COLO668 (cell line): Measurements from ENCODE around the gene ARFIP2.
A peak's percentile ranks its signal among the peaks of the same experiment; 100 is the strongest.
"Not testable (repeated sequence)": the region's sequence is repeated elsewhere in the genome, so short reads cannot be mapped to it uniquely, and the experiment has no call there.

Experiments used
- DNase-seq: peaks from one replicate; lab custom pipeline; 2025; ENCODE audit not compliant: unreplicated experiment; lab: John Stamatoyannopoulos, UW

The ARFIP2 gene, protein sequence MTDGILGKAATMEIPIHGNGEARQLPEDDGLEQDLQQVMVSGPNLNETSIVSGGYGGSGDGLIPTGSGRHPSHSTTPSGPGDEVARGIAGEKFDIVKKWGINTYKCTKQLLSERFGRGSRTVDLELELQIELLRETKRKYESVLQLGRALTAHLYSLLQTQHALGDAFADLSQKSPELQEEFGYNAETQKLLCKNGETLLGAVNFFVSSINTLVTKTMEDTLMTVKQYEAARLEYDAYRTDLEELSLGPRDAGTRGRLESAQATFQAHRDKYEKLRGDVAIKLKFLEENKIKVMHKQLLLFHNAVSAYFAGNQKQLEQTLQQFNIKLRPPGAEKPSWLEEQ

GRCh38 chr11:6481012-6481923 lies at the start of gene ARFIP2, which contains the start of gene TIMM10B:
Gene ARFIP2, minus strand, starts transcription at chr11:6481331. Its CDS starts 910 bp downstream, at chr11:6480421.
Gene TIMM10B, plus strand, starts transcription at chr11:6481501. Its CDS starts 16 bp downstream, at chr11:6481517.
- DNase-seq = peak; percentile 97

DNA sequence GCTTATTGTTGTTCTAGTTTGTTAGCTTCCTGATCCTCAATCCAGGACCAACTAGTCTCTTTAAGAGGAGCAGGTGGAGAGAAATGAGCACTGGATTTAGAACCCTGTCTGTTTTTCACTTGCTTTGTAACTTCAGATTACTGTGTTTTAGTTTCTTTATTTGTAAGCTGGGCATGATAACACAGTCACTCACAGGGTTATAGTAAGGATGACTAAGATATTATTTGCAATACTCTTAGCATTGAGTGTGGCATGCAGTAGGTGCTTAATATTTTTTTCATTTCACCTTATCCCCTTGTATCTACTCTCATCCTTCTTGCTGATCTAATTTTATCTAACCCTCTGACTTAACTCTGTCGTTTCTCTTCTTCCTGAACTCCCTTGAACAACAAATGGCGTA lies 49.7 kb upstream of the ARFIP2 start:
- no peak for DNase-seq

DNA sequence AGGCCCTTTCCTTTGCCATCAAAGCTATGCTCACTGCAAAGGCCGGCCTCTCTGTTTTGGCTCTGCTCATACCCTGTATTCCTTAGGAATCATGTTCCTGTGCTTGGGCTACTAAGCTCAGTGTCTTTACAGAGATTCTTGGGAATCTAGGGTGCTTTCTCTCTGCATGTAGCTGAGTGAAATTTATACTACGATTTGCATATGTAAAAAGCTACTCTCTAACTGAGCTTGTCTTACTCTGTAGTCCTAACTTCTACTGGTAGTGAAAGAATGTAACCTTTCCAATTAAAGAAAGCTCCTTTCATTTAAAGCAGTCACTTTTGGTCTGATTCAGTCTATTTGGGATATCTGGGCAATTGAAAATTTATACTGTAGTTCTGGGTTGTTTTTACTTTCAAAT lies 48.1 kb upstream of the ARFIP2 start:
- DNase-seq = no peak

GRCh38 chr11:6526411-6527135 lies 45.4 kb upstream of the ARFIP2 start:
- DNase-seq = no peak

- DNase-seq = no peak
Measured at GRCh38 chr11:6523253-6523652, 42.1 kb upstream of the ARFIP2 start.

- not testable (repeated sequence) for DNase-seq
Measured at GRCh38 chr11:6521946-6522345, 40.8 kb upstream of the ARFIP2 start.

GRCh38 chr11:6520265-6520664 lies 39.1 kb upstream of the ARFIP2 start:
- DNase-seq = no peak

- no peak for DNase-seq
Measured at GRCh38 chr11:6516865-6517264, 35.7 kb upstream of the ARFIP2 start.

DNA sequence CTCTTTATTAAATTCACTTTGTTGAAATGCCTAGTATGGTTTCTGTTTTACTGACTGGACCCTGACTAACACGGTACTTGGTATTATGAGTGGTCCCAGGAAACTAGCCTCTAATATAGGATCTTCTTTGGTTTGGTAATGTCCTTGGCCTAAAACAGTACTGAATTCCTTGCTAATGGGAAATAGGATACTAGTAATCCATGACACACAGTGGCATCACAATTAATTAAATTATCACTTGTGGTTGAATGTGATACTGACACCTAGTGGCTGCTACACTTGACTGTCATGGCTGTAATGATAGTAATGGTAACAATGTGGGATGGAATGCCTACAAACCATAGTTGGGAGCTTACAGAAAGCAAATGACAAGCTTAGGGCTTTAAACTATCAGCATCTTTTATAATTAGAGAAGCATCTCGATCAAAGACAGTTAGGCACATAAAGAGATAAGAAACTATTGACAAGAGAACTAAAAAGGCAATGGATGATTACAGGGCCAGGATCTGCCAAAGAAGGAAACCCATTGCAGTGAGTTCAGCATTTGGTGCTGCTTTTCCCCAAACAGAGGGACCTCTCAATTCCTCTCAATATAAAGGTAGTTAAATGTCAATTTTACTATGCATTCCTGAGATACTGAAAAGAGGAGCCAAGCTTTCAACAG lies 24.6 kb upstream of the ARFIP2 start:
- peak; percentile 9 for DNase-seq

DNA sequence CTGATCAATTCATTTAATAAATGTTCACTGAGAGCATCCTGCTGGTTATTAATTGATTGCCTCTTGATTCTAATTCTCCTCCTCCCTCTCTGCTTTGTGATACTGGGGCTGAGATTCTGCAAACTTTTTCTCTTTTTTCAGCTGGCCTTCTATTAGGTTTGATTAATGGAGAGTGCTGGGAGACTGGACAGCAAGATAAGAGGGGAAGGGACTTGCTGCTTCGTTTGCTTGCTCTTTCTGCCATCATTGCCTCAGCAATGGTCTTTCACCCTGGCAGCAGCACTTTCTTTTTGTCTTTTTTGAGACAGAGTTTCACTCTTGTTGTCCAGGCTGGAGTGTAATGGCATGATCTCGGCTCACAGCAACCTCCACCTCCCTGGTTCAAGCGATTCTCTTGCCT lies 23.0 kb upstream of the ARFIP2 start:
- no peak for DNase-seq

DNA sequence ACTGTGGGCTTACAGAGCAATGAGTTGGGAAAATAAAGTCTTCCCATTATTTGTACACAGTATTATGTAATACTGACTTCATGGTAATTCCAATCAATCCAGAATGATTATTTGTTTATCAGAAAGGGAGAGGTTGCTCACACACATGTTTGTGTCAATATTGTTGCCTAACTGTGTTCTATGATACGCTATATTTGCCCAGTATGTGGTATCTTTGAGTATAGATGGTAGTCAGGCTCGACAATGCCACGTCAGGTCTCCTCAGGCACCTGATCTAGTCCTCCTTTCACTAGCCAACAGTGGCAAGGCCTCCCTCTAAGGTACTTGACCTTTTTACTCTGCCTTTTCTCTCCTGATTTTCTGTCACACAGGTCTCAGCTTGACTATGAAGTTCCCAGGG lies 21.3 kb upstream of the ARFIP2 start:
- no peak for DNase-seq

GRCh38 chr11:6498544-6498943 lies 17.4 kb upstream of the ARFIP2 start:
- DNase-seq = no peak

GRCh38 chr11:6498121-6498520 lies 17.0 kb upstream of the ARFIP2 start:
- DNase-seq = no peak

DNA sequence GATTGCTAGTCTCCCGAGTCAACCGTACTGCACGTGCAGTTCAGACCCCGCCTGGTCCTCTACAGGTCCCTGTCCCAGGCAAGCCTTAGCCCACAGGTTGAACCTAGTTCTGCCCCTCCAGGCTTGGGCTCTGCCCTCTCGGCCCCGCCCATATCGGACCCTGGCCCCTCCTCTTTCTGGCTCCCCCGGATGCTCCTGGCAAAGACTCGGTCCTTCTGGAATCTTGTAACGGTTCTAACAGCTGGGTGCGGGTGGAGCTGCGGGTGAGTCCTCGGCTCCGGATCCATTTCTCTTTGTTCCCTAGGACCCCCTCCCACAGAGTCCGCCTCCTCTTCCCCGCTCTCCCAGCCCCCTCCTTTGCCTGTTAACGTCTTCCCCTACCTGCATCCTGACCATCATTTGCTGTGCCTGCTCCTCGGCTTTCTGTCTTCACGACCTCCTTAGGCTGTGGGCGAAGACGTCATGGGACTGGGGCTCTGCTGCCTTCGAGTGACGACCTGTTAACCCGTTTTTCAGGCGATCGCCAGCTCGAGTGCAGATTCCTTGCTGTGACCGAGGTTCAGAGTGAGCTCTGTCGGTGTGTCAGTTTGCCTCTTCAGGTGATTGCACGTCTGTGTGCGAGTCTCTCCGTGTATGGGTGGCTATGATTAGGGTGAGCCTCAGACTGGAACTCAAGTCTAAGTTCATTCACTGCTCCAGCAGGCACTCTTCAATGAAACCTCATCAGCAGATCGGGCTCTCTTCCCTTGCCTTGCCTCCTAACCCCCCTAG lies 16.1 kb upstream of the ARFIP2 start, which contains the start of gene DNHD1:
DNHD1 (plus strand) TSS at position 212 of the 771 bp plus-strand sequence. CDS start 936 bp downstream, outside the sequence.
- DNase-seq = no peak

DNA sequence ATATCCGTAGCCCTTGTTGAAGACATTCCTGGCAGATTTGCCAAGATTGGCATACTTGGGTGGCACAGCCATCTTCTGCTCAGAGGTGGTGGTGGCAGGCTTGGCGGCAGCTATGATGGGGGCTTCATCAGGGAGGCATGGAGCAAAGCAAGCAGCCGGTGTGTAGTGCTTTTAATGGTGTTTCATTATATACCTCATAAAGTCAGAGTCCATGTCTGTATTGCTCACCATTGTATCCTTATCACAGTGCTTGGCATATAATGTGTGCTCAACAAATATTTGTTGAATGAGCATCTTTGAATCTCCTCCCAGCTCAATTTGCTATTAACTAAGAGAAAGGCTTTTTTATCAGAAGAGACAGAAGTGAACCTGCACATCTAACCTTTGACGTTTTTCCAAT lies 8.2 kb upstream of the ARFIP2 start:
- no peak for DNase-seq

DNA sequence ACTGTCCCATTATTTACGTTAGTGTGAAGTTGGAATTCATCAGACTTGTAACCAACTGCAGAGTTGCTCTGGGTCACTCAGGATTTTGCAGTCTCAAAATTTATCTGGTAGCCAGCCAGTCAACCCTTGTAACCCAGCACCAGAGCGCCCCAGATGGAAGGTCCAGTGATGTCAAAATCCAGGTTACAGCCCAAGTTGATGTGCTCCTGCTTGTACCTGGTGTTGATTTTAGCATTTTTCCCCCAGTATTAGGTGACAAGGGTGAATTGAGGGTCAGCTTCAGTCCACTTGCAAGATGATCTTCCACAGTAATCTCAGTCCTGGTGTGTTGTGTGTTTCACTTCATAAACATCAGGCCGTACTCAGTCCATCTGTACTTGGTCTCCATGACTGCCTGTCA lies 7.7 kb upstream of the ARFIP2 start:
- no peak for DNase-seq

- DNase-seq = no peak
Measured at GRCh38 chr11:6488342-6488741, 7.2 kb upstream of the ARFIP2 start.

DNA sequence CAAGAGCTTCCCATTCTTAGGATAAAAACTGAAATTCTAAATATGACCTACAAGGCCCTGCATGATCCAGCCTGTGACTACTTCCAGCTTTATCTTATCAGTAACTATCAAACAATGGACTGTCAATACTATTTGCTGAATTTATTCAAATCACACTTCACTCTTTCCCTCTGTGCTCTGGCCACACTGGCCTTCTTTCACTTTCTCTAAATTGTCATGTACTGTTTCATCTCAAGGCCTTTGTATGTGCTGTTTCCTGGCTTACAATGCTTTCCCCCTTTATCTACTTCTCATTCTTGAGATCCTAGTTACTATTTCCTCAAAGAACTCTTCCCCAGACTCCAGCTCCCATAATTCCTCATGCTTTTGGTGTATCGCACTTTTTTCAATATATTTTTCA lies 5.8 kb upstream of the ARFIP2 start:
- no peak for DNase-seq

DNA sequence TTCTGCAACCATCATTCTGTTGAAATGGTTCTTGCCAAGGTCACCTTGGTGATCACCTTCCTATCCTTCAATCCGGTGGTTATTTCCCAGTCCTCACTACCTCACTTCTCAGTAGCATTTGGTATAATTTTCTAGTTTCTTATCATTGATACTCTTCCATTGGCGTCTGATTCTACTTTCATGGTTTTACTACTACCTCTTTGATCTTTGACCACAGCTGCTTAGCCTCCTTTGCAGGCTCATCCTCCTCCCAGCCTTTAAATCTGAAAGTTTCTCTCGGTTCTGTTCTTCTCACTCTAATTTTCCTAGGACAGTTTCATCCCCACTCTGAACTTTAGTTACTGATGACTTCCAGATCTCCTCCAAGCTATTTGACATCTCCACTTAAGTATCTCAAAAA lies 5.1 kb upstream of the ARFIP2 start:
- no peak for DNase-seq

DNA sequence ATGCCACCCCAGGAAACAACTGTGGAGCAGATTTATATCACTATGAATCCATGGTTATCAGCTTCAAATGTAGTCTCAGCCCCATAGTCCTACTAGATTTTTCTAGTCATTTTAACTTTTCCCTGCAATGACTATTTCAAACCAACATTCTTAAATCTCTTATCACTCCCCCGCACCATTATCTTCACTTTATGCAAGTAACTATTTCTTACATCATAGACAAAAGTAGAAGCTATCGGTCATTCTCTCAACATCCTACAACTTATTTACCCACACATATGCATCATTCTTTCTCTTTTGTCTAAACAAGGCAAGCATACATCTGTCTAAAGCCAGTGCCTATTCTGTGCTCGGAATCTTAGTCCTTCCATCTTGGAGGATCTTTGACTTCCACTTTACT lies 4.5 kb upstream of the ARFIP2 start:
- no peak for DNase-seq
